Measurements from ENCODE around the gene ABCB11. TPM values are rescaled to one million over a fixed set of nuclear protein-coding genes. Genes with fewer than 3 reads are reported as not detected.

ABCB11 gene
- total and polyA plus RNA-seq, 2 donors (not counting 3 experiments of a cell fraction or from before 2014, with no cell fraction given): 0.22 to 0.44 TPM

- intact Hi-C loops (cut with micrococcal nuclease): no loop called here
- H4K20me1 ChIP-seq (replicated peaks; ENCODE audit: control insufficient read depth, extremely low read depth, insufficient read depth, low read length): no peaks in the 10 kb centered on the region
- H3K27ac ChIP-seq (ENCODE audit: insufficient read depth, low read depth, low read length): no peak overlapping the region
- no peaks in the 10 kb centered on the region for H3K36me3 ChIP-seq (ENCODE audit: control insufficient read depth in 2 of 2, extremely low read depth in 1 of 2, insufficient read depth in 2 of 2, low read length in 2 of 2)
- H3K4me3 ChIP-seq (replicated peaks in 1 of 3; ENCODE audit: insufficient read depth in 1 of 3, low read depth in 1 of 3, low read length in 3 of 3): no peak overlapping the region
- peaks cover 24% of the 10 kb centered on the region for H3K4me1 ChIP-seq (ENCODE audit: control insufficient read depth, extremely low read depth, insufficient read depth, low read length)
- H3K4me2 ChIP-seq (ENCODE audit: insufficient read depth, low read length): no peak overlapping the region
- ChIA-PET CTCF (interaction anchor here (1.3 kb wide), 1 partner anchor 127 kb away, joined by 3 read pairs; no protein-coding TSS in a partner anchor), POLR2A (no interaction called here)
- no peaks in the 10 kb centered on the region for H3K9me3 ChIP-seq (replicated peaks; ENCODE audit: control insufficient read depth, insufficient read depth, low read length)
- H3K9ac ChIP-seq (replicated peaks; ENCODE audit: extremely low read depth, insufficient read depth, low read length): no peak overlapping the region
- no peak overlapping the region for H2AFZ ChIP-seq (ENCODE audit: low read depth, low read length)
- H3K9me1 ChIP-seq (replicated peaks; ENCODE audit: control insufficient read depth, extremely low read depth, insufficient read depth, low read length): no peaks in the 10 kb centered on the region
- dilution Hi-C loops (cut with MboI; ENCODE audit: extremely low pct_ligation_motif_present, low sequenced_read_pairs): no loop called here
- DNase-seq (ENCODE audit: low read depth, low spot score): no peak
- no peaks in the 10 kb centered on the region for H3K79me2 ChIP-seq (ENCODE audit: control insufficient read depth, insufficient read depth, low read length)
- FAIRE-seq: no peak
- TF ChIP-seq EZH2 (IDR thresholded peaks at IDR 0.05; ENCODE audit: borderline replicate concordance, low read depth, low read length, severe bottlenecking): no peak
- no peak for TF ChIP-seq FOS (IDR thresholded peaks at IDR 0.05; ENCODE audit: borderline replicate concordance, insufficient read depth, low read length)
- no peak for TF ChIP-seq POLR2AphosphoS5 (IDR thresholded peaks at IDR 0.05; ENCODE audit: insufficient read depth, low read depth, low read length)
- TF ChIP-seq CTCF (IDR thresholded peaks at IDR 0.05; ENCODE audit: extremely low read depth in 1 of 2, insufficient read depth in 1 of 2, low read depth in 1 of 2, low read length in 2 of 2): no peak
- no peak for TF ChIP-seq MYC (IDR thresholded peaks at IDR 0.05; ENCODE audit: low read depth, low read length)
- no peak for TF ChIP-seq GATA2 (IDR thresholded peaks at IDR 0.05; ENCODE audit: insufficient read depth, insufficient read length, low read depth, low read length)
- no peak for TF ChIP-seq JUN (IDR thresholded peaks at IDR 0.05; ENCODE audit: borderline replicate concordance, insufficient read depth, insufficient read length, low read depth)
- TF ChIP-seq MAX (IDR thresholded peaks at IDR 0.05; ENCODE audit: insufficient read depth, insufficient read length): no peak
- TF ChIP-seq POLR2A (IDR thresholded peaks at IDR 0.05; ENCODE audit: low read depth, low read length): no peak
- BruUV-seq (replicated peaks): no TSS peak
- H3K27me3 ChIP-seq (ENCODE audit: control insufficient read depth in 2 of 2, insufficient read depth in 2 of 2, low read length in 2 of 2): no peaks in the 10 kb centered on the region
Observed at GRCh38 chr2:169014780-169015179, 16.3 kb downstream of the ABCB11 start.

Data from endothelial cell of umbilical vein (primary cell).